Measurements from ENCODE around the gene ZNF214. TPM values are rescaled to one million over a fixed set of nuclear protein-coding genes. Genes with fewer than 3 reads are reported as not detected.

Gene ZNF214
- total RNA-seq, 4 donors from 2014 or later: 0.60 to 2.4 (median 1.1) TPM; not detected in 1

- TF ChIP-seq POLR2A (IDR thresholded peaks at IDR 0.05): no peak
- no peak for TF ChIP-seq CTCF (IDR thresholded peaks at IDR 0.05)
- TF ChIP-seq POLR2AphosphoS5 (IDR thresholded peaks at IDR 0.05): no peak
- TF ChIP-seq EP300 (IDR thresholded peaks at IDR 0.05; ENCODE audit: low read depth): no peak
- peak; percentile 16 for DNase-seq
- in situ Hi-C loops (cut with MboI; ENCODE audit: low pct_ligation_motif_present in 1 of 4, low pct_unique_long_range_greater_than_20kb in 1 of 4, low sequenced_read_pairs in 3 of 4) (no loop called here), intact Hi-C loops (cut with DNase I; ENCODE audit: low total_unique reads) (no loop called here)
- Histone ChIP-seq H3K4me3 (no peak overlapping the region), H3K27ac (no peak overlapping the region), H3K36me3 (no peaks in the 10 kb centered on the region), H3K4me1 (no peaks in the 10 kb centered on the region), H3K27me3 (no peaks in the 10 kb centered on the region), H3K9me3 (no peaks in the 10 kb centered on the region)
- WGBS, 2 donors (ENCODE audit: low coverage in 1 of 2): 70 to 85% methylated on average over 4 to 11 of the region's 11 CpGs
Measured at GRCh38 chr11:7031471-7031871, 11.3 kb upstream of the ZNF214 start.

- WGBS, 2 donors (ENCODE audit: low coverage in 1 of 2): 90 to 95% methylated on average over 8 to 16 of the region's 16 CpGs
- intact Hi-C loops (cut with DNase I; ENCODE audit: low total_unique reads) (no loop called here), in situ Hi-C loops (cut with MboI; ENCODE audit: low pct_ligation_motif_present in 1 of 4, low pct_unique_long_range_greater_than_20kb in 1 of 4, low sequenced_read_pairs in 3 of 4) (no loop called here)
- no peaks in the 10 kb centered on the region for H3K9me3 ChIP-seq
- no peaks in the 10 kb centered on the region for H3K27me3 ChIP-seq
- no peak for DNase-seq
- no peaks in the 10 kb centered on the region for H3K4me1 ChIP-seq
- H3K4me3 ChIP-seq: no peak overlapping the region
- H3K27ac ChIP-seq: no peak overlapping the region
- no peaks in the 10 kb centered on the region for H3K36me3 ChIP-seq
- TF ChIP-seq CTCF (IDR thresholded peaks at IDR 0.05) (no peak), EP300 (IDR thresholded peaks at IDR 0.05; ENCODE audit: low read depth) (no peak), POLR2A (IDR thresholded peaks at IDR 0.05) (no peak), POLR2AphosphoS5 (IDR thresholded peaks at IDR 0.05) (no peak)
Measured at GRCh38 chr11:7030836-7031235, 10.7 kb upstream of the ZNF214 start.

GRCh38 chr11:7028141-7028540, 8.0 kb upstream of the ZNF214 start:
- TF ChIP-seq POLR2A (IDR thresholded peaks at IDR 0.05): no peak
- TF ChIP-seq POLR2AphosphoS5 (IDR thresholded peaks at IDR 0.05): no peak
- TF ChIP-seq EP300 (IDR thresholded peaks at IDR 0.05; ENCODE audit: low read depth): no peak
- TF ChIP-seq CTCF (IDR thresholded peaks at IDR 0.05): no peak
- WGBS, 2 donors (ENCODE audit: low coverage in 1 of 2): 91 to 94% methylated on average over 3 of the region's 3 CpGs
- no peaks in the 10 kb centered on the region for H3K9me3 ChIP-seq
- no peak overlapping the region for H3K4me3 ChIP-seq
- H3K27me3 ChIP-seq: no peaks in the 10 kb centered on the region
- H3K27ac ChIP-seq: no peak overlapping the region
- no peak for DNase-seq
- H3K36me3 ChIP-seq: no peaks in the 10 kb centered on the region
- intact Hi-C loops (cut with DNase I; ENCODE audit: low total_unique reads): no loop called here
- in situ Hi-C loops (cut with MboI; ENCODE audit: low pct_ligation_motif_present in 1 of 4, low pct_unique_long_range_greater_than_20kb in 1 of 4, low sequenced_read_pairs in 3 of 4): no loop called here
- H3K4me1 ChIP-seq: no peaks in the 10 kb centered on the region

GRCh38 chr11:7021318-7021717, 1.2 kb upstream of the ZNF214 start:
- no peak for DNase-seq
- H3K4me3 ChIP-seq: no peak overlapping the region
- WGBS, 2 donors (ENCODE audit: low coverage in 1 of 2): 56 to 58% methylated on average over 4 to 5 of the region's 5 CpGs
- H3K27ac ChIP-seq: peak overlapping the region in 1 of 4 donors; percentile 88
- no peaks in the 10 kb centered on the region for H3K27me3 ChIP-seq
- H3K9me3 ChIP-seq: no peaks in the 10 kb centered on the region
- TF ChIP-seq POLR2A (IDR thresholded peaks at IDR 0.05) (no peak), CTCF (IDR thresholded peaks at IDR 0.05) (no peak), EP300 (IDR thresholded peaks at IDR 0.05; ENCODE audit: low read depth) (no peak), POLR2AphosphoS5 (IDR thresholded peaks at IDR 0.05) (no peak)
- in situ Hi-C loops (cut with MboI; ENCODE audit: low pct_ligation_motif_present in 1 of 4, low pct_unique_long_range_greater_than_20kb in 1 of 4, low sequenced_read_pairs in 3 of 4): no loop called here
- peaks cover 5 to 15% (median 9%) of the 10 kb centered on the region in 4 donors for H3K4me1 ChIP-seq
- no peaks in the 10 kb centered on the region for H3K36me3 ChIP-seq
- intact Hi-C loops (cut with DNase I; ENCODE audit: low total_unique reads): no loop called here

Data from transverse colon (tissue), 4 donors.